Lower leg skin (tissue), 3 donors: Measurements from ENCODE around the gene PUM2.

Source experiments
- POLR2A ChIP-seq, 2 donors: fragments of 450-650 bp; IDR thresholded peaks; one replicate each; pipeline ENCODE4 v1.6.1; 2016 to 2017; ENCODE audit warnings: antibody characterized with exemption in 2 of 2, mild to moderate bottlenecking in 1 of 2, moderate library complexity in 1 of 2
- TF ChIP-seq, protein P1 (sequence below), 3 donors: fragments of 450-650 bp; IDR thresholded peaks; one replicate each; pipeline ENCODE4 v1.5.1; 2016; ENCODE audit warnings: antibody characterized with exemption in 3 of 3, mild to moderate bottlenecking in 3 of 3, moderate library complexity in 2 of 3

DNA sequence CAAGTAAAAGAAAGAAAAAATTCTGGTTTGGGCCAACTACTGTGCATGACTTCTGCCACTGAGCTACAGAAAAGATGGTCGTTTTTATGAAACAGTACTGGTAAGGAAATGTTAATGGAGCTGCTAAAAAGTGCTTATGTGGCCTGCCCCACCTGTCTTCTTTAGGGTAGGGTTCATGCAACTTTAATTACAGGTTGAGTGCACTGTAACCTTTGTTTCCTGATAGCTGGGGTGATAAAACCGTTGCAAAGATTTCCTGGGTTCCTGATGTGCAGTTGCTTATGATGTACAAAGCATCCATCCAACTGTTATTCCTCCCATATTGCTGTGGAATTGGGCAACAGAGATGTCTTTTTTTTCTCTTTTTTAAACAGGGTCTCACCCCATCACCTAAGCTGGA lies 34.3 kb upstream of the PUM2 start:
- TF ChIP-seq, protein P1, sequence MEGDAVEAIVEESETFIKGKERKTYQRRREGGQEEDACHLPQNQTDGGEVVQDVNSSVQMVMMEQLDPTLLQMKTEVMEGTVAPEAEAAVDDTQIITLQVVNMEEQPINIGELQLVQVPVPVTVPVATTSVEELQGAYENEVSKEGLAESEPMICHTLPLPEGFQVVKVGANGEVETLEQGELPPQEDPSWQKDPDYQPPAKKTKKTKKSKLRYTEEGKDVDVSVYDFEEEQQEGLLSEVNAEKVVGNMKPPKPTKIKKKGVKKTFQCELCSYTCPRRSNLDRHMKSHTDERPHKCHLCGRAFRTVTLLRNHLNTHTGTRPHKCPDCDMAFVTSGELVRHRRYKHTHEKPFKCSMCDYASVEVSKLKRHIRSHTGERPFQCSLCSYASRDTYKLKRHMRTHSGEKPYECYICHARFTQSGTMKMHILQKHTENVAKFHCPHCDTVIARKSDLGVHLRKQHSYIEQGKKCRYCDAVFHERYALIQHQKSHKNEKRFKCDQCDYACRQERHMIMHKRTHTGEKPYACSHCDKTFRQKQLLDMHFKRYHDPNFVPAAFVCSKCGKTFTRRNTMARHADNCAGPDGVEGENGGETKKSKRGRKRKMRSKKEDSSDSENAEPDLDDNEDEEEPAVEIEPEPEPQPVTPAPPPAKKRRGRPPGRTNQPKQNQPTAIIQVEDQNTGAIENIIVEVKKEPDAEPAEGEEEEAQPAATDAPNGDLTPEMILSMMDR (IDR thresholded peaks at IDR 0.05) = no peak
- TF ChIP-seq POLR2A (IDR thresholded peaks at IDR 0.05) = no peak
